OCI-LY7 (cell line): ENCODE measurements around the gene COBL. TPM values are rescaled to one million over a fixed set of nuclear protein-coding genes. Genes with fewer than 3 reads are reported as not detected.

ENCODE experiments used
- BruUV-seq: library from RNA; stranded (reverse); fragments of 400-500 nt; replicated peaks from 2 replicates; lab custom pipeline; 2021; lab: Mats Ljungman, UMichigan
- CTCF ChIA-PET: fragments of 300-600 bp; sonication (Branson Sonifier 250); formaldehyde crosslinking; loops from one replicate; lab custom pipeline; 2022; ENCODE audit warnings: antibody characterized with exemption; ENCODE audit not compliant: unreplicated experiment; lab: Charles Lee
- POLR2A ChIA-PET: fragments of 300-600 bp; sonication (Branson Sonifier 250); formaldehyde crosslinking; loops from one replicate; lab custom pipeline; 2022; ENCODE audit warnings: antibody characterized with exemption; lab: Charles Lee
- DNase-seq: peaks from one replicate; pipeline ENCODE4 v3.0.0-alpha.2; 2015; ENCODE audit warnings: low spot score
- H2AFZ ChIP-seq: fragments of 200-600 bp; sonication (generic), shearing (Covaris generic); 2 replicates; pipeline ENCODE4 v1.6.1; 2014; ENCODE audit warnings: mild to moderate bottlenecking, antibody characterized with exemption, low read length, moderate library complexity
- H3K27ac ChIP-seq: fragments of 200-600 bp; sonication (generic); 2 replicates; pipeline ENCODE4 v1.5.1; 2014; ENCODE audit warnings: mixed run types, low read depth, mild to moderate bottlenecking, moderate library complexity, low read length, inconsistent platforms; ENCODE audit not compliant: poor library complexity, severe bottlenecking
- H3K36me3 ChIP-seq: fragments of 200-600 bp; sonication (generic); 2 replicates; pipeline ENCODE4 v1.6.1; 2014; ENCODE audit warnings: mild to moderate bottlenecking, antibody characterized with exemption, low read length, moderate library complexity, mixed read lengths; ENCODE audit not compliant: insufficient read depth
- H3K4me1 ChIP-seq: fragments of 200-600 bp; sonication (generic); 2 replicates; pipeline ENCODE4 v1.5.1; 2014; ENCODE audit warnings: mild to moderate bottlenecking, low read length; ENCODE audit not compliant: insufficient read depth, poor library complexity, severe bottlenecking
- H3K4me2 ChIP-seq: fragments of 200-600 bp; sonication (generic); 2 replicates; pipeline ENCODE4 v1.6.1; 2014; ENCODE audit warnings: mild to moderate bottlenecking, low read length
- H3K4me3 ChIP-seq: fragments of 200-600 bp; sonication (generic); 2 replicates; pipeline ENCODE4 v1.5.1; 2014; ENCODE audit warnings: mild to moderate bottlenecking, low read depth, low read length; ENCODE audit not compliant: poor library complexity, severe bottlenecking
- H3K79me2 ChIP-seq: fragments of 200-600 bp; sonication (generic); 2 replicates; pipeline ENCODE4 v1.6.1; 2016; ENCODE audit warnings: low read depth, mild to moderate bottlenecking, low read length, moderate library complexity, mixed read lengths; ENCODE audit not compliant: insufficient read depth
- H3K9me2 ChIP-seq: fragments of 200-600 bp; sonication (generic); 2 replicates; pipeline ENCODE4 v1.6.1; 2016; ENCODE audit warnings: mild to moderate bottlenecking, low read length, mixed read lengths; ENCODE audit not compliant: insufficient read depth
- H3K9me3 ChIP-seq: fragments of 200-600 bp; sonication (generic); 2 replicates; pipeline ENCODE4 v1.6.1; 2014; ENCODE audit warnings: mild to moderate bottlenecking, mixed run types, low read length, mixed read lengths
- H4K20me1 ChIP-seq: fragments of 200-600 bp; sonication (generic); 2 replicates; pipeline ENCODE4 v1.6.1; 2014; ENCODE audit warnings: mild to moderate bottlenecking, antibody characterized with exemption, low read length, moderate library complexity, mixed read lengths; ENCODE audit not compliant: insufficient read depth
- CTCF ChIP-seq: fragments of 200-600 bp; sonication (generic); conservative IDR thresholded peaks from 2 replicates; pipeline ENCODE4 v1.5.1; 2014; ENCODE audit warnings: mild to moderate bottlenecking, antibody characterized with exemption, low read length, moderate library complexity, mixed read lengths
- EZH2phosphoT487 ChIP-seq: fragments of 200-600 bp; sonication (generic); IDR thresholded peaks from 2 replicates; pipeline ENCODE4 v1.6.1; 2018; ENCODE audit warnings: low read depth, borderline replicate concordance, mild to moderate bottlenecking, mixed run types, antibody characterized with exemption, low read length, moderate library complexity, mixed read lengths
- intact Hi-C: fragments of 100-400 bp; cut with micrococcal nuclease; formaldehyde crosslinking; loops from one replicate; pipeline ENCODE4 v1.10.0; 2022; ENCODE audit not compliant: unreplicated experiment
- total RNA-seq, 2 experiments: library from RNA; depleted of rRNA in 1 of 2; stranded (reverse); fragments of >200 nt in 1 of 2; shearing (Covaris generic) in 1 of 2; gene quantifications; 2 replicates each; pipeline ENCODE4 v1.2.3, GENCODE V29; 2014 to 2022

The COBL gene
- total RNA-seq, 2 experiments from 2014 or later = not detected

GRCh38 chr7:51015581-51015980, 301.0 kb downstream of the COBL start:
- intact Hi-C loops = no loop called here

GRCh38 chr7:51014811-51015210, 301.8 kb downstream of the COBL start:
- Histone ChIP-seq H3K4me1 (no peaks in the 10 kb centered on the region), H3K27ac (no peak overlapping the region), H3K36me3 (no peaks in the 10 kb centered on the region), H3K79me2 (no peaks in the 10 kb centered on the region), H3K9me2 (no peaks in the 10 kb centered on the region), H3K4me2 (no peak overlapping the region), H2AFZ (no peak overlapping the region), H3K4me3 (no peak overlapping the region), H3K9me3 (no peaks in the 10 kb centered on the region), H4K20me1 (no peaks in the 10 kb centered on the region)
- ChIA-PET POLR2A (no interaction called here), CTCF (interaction anchor here (0.7 kb wide), 1 partner anchor 871 kb away, joined by 13 read pairs; no protein-coding TSS in a partner anchor)
- BruUV-seq = no TSS peak
- no peak for DNase-seq
- TF ChIP-seq EZH2phosphoT487 (no peak), CTCF (no peak)
- intact Hi-C loops = no loop called here

More at GRCh38 chr7:51015581-51015980, 301.0 kb downstream of the COBL start:
- Histone ChIP-seq H2AFZ (no peak overlapping the region), H4K20me1 (no peaks in the 10 kb centered on the region), H3K79me2 (no peaks in the 10 kb centered on the region), H3K4me3 (no peak overlapping the region), H3K9me2 (no peaks in the 10 kb centered on the region), H3K4me1 (no peaks in the 10 kb centered on the region), H3K9me3 (no peaks in the 10 kb centered on the region), H3K36me3 (no peaks in the 10 kb centered on the region), H3K27ac (no peak overlapping the region), H3K4me2 (no peak overlapping the region)
- no peak for DNase-seq
- CTCF ChIA-PET = no interaction called here
- POLR2A ChIA-PET = no interaction called here
- no TSS peak for BruUV-seq
- TF ChIP-seq EZH2phosphoT487 = no peak

- no TSS peak for BruUV-seq
- ChIA-PET POLR2A (no interaction called here), CTCF (no interaction called here)
- H4K20me1 ChIP-seq = no peaks in the 10 kb centered on the region
- DNase-seq = no peak
- H3K4me3 ChIP-seq = no peak overlapping the region
- H3K36me3 ChIP-seq = no peaks in the 10 kb centered on the region
- H3K4me1 ChIP-seq = no peaks in the 10 kb centered on the region
- intact Hi-C loops = no loop called here
- H3K9me3 ChIP-seq = no peaks in the 10 kb centered on the region
- H3K27ac ChIP-seq = no peak overlapping the region
- no peak overlapping the region for H2AFZ ChIP-seq
- H3K9me2 ChIP-seq = no peaks in the 10 kb centered on the region
- H3K4me2 ChIP-seq = no peak overlapping the region
- TF ChIP-seq CTCF (no peak), EZH2phosphoT487 (no peak)
- H3K79me2 ChIP-seq = no peaks in the 10 kb centered on the region
These were observed 302.6 kb downstream of the COBL start for GRCh38 chr7:51013861-51014511.
